Panc1 (cell line): ENCODE data around the gene KLHL30. TPM values are rescaled to one million over a fixed set of nuclear protein-coding genes. Genes with fewer than 3 reads are reported as not detected.

ENCODE experiments used
- ATAC-seq: fragments of 200-7000 bp; cut with Tn5 transposase; 2 replicates; pipeline ENCODE4 v1.9.1; 2020; ENCODE audit warnings: mild to moderate bottlenecking, moderate library complexity
- BruUV-seq: library from RNA; stranded (reverse); fragments of 400-500 nt; replicated peaks from 2 replicates; lab custom pipeline; 2021; lab: Mats Ljungman, UMichigan
- CTCF ChIA-PET: fragments of 300-600 bp; sonication (Branson Sonifier 250); formaldehyde crosslinking; loops from one replicate; lab custom pipeline; 2022; ENCODE audit warnings: antibody characterized with exemption; lab: Charles Lee
- POLR2A ChIA-PET: fragments of 300-600 bp; sonication (Branson Sonifier 250); formaldehyde crosslinking; loops from one replicate; lab custom pipeline; 2022; ENCODE audit warnings: antibody characterized with exemption; lab: Charles Lee
- DNase-seq: peaks from one replicate; pipeline ENCODE4 v3.0.0-alpha.2; 2010; ENCODE audit warnings: low read depth, low spot score
- H3K27ac ChIP-seq: 2 replicates; pipeline ENCODE4 v1.5.1; 2011; ENCODE audit warnings: mild to moderate bottlenecking, low read length, inconsistent platforms
- H3K27me3 ChIP-seq: fragments of 200-500 bp; sonication (Bioruptor generic); 2 replicates; pipeline ENCODE4 v1.6.0; 2014; ENCODE audit warnings: low read length, inconsistent platforms; ENCODE audit not compliant: control insufficient read depth, insufficient read depth
- H3K36me3 ChIP-seq: fragments of 200-500 bp; sonication (Bioruptor generic); 2 replicates; pipeline ENCODE4 v1.5.1; 2014; ENCODE audit warnings: inconsistent platforms, mild to moderate bottlenecking, low read length, moderate library complexity; ENCODE audit not compliant: control insufficient read depth, insufficient read depth
- H3K4me1 ChIP-seq: 2 replicates; pipeline ENCODE4 v1.5.1; 2011; ENCODE audit warnings: inconsistent platforms, mild to moderate bottlenecking, low read length, moderate library complexity; ENCODE audit not compliant: control insufficient read depth, insufficient read depth
- H3K4me3 ChIP-seq, 2 experiments: 2 replicates each; pipeline ENCODE4 v1.5.1; 2011 to 2012; ENCODE audit warnings: low read depth in 2 of 2, low read length in 2 of 2, mild to moderate bottlenecking in 2 of 2, inconsistent platforms in 1 of 2, moderate library complexity in 1 of 2
- H3K9me3 ChIP-seq: fragments of 200-500 bp; sonication (Bioruptor generic); 2 replicates; pipeline ENCODE4 v1.5.1; 2014; ENCODE audit warnings: low read depth, mild to moderate bottlenecking, inconsistent platforms, low read length, moderate library complexity; ENCODE audit not compliant: control insufficient read depth, insufficient read depth
- CTCF ChIP-seq: fragments of 450-650 bp; IDR thresholded peaks from 2 replicates; pipeline ENCODE4 v1.5.1; 2017; ENCODE audit warnings: mild to moderate bottlenecking
- POLR2AphosphoS5 ChIP-seq: IDR thresholded peaks from 2 replicates; pipeline ENCODE4 v1.6.1; 2012; ENCODE audit warnings: mild to moderate bottlenecking, low read depth, low read length, moderate library complexity
- REST ChIP-seq, 2 experiments: IDR thresholded peaks; 2 replicates each; pipeline ENCODE4 v1.6.1; 2011 to 2012; ENCODE audit warnings: low read depth in 2 of 2, control low read depth in 1 of 2, low read length in 1 of 2, mild to moderate bottlenecking in 1 of 2, moderate library complexity in 1 of 2; ENCODE audit not compliant: insufficient read depth in 1 of 2
- SIN3A ChIP-seq: IDR thresholded peaks from 2 replicates; pipeline ENCODE4 v1.6.1; 2012; ENCODE audit warnings: low read depth, mild to moderate bottlenecking, low read length, moderate library complexity, borderline replicate concordance; ENCODE audit not compliant: insufficient read depth
- TCF7L2 ChIP-seq: IDR thresholded peaks from 2 replicates; pipeline ENCODE4 v1.6.1; 2011; ENCODE audit warnings: mild to moderate bottlenecking, low read depth, low read length, inconsistent platforms
- in situ Hi-C: cut with HindIII; loops from 2 replicates; pipeline ENCODE4 v1.10.0; 2016; ENCODE audit warnings: low sequenced_read_pairs, low pct_unique_long_range_greater_than_20kb
- intact Hi-C: fragments of 100-400 bp; cut with micrococcal nuclease; formaldehyde crosslinking; loops from one replicate; pipeline ENCODE4 v1.10.0; 2022; ENCODE audit not compliant: unreplicated experiment
- total RNA-seq: library from RNA; stranded (reverse); gene quantifications from one replicate; pipeline ENCODE4 v1.2.1, GENCODE V29; 2021; ENCODE audit not compliant: unreplicated experiment

Gene KLHL30
- total RNA-seq, 1 experiment from 2014 or later = 0.26 TPM

GRCh38 chr2:238174291-238174690 is 35.8 kb downstream of the KLHL30 start:
- no peak for TF ChIP-seq REST (IDR thresholded peaks at IDR 0.05; ENCODE audit: insufficient read depth in 1 of 2, low read depth in 2 of 2, low read length in 1 of 2)
- TF ChIP-seq POLR2AphosphoS5 = no peak
- TF ChIP-seq CTCF = no peak
- no peak for TF ChIP-seq TCF7L2
- DNase-seq (no peak), ATAC-seq (no peak)
- Histone ChIP-seq H3K27me3 (no peaks in the 10 kb centered on the region), H3K36me3 (peaks cover 10% of the 10 kb centered on the region), H3K4me3 (no peak overlapping the region), H3K4me1 (peaks cover 7% of the 10 kb centered on the region; the same call in 1 of the 2 replicates), H3K27ac (no peak overlapping the region), H3K9me3 (no peaks in the 10 kb centered on the region)
- POLR2A ChIA-PET = no interaction called here
- intact Hi-C loops (no loop called here), in situ Hi-C loops (no loop called here)
- CTCF ChIA-PET = no interaction called here
- BruUV-seq = no TSS peak

GRCh38 chr2:238174701-238175100 is 36.2 kb downstream of the KLHL30 start:
- Histone ChIP-seq H3K4me3 (no peak overlapping the region), H3K27ac (no peak overlapping the region), H3K9me3 (no peaks in the 10 kb centered on the region), H3K36me3 (peaks cover 9% of the 10 kb centered on the region), H3K27me3 (no peaks in the 10 kb centered on the region), H3K4me1 (peaks cover 4% of the 10 kb centered on the region; the same call in 1 of the 2 replicates)
- in situ Hi-C loops = no loop called here
- no TSS peak for BruUV-seq
- POLR2A ChIA-PET = no interaction called here
- intact Hi-C loops = no loop called here
- DNase-seq = no peak
- CTCF ChIA-PET = no interaction called here
- no peak for ATAC-seq
- no peak for TF ChIP-seq TCF7L2
- TF ChIP-seq SIN3A = no peak
- TF ChIP-seq POLR2AphosphoS5 = no peak
- TF ChIP-seq REST (IDR thresholded peaks at IDR 0.05; ENCODE audit: insufficient read depth in 1 of 2, low read depth in 2 of 2, low read length in 1 of 2) = no peak
- TF ChIP-seq CTCF = no peak
